Tibial nerve (tissue), 4 donors: ENCODE results near the gene USHBP1. TPM values are rescaled to one million over a fixed set of nuclear protein-coding genes. Genes with fewer than 3 reads are reported as not detected.

Experiments used
- DNase-seq, 2 donors: peaks; one replicate each; pipeline ENCODE4 v3.0.0-alpha.2; 2019; ENCODE audit warnings: low spot score in 2 of 2
- H3K27ac ChIP-seq, 4 donors: fragments of 200-600 bp; sonication (generic) in 3 of 4; one replicate each; pipeline ENCODE4 v1.5.1; 2017 to 2019; ENCODE audit warnings: mild to moderate bottlenecking in 1 of 4
- H3K27me3 ChIP-seq, 2 donors: fragments of 200-600 bp; sonication (generic) in 1 of 2; one replicate each; pipeline versions ENCODE4 v1.5.1 to v1.6.0; 2017 to 2019
- H3K36me3 ChIP-seq, 3 donors: fragments of 200-600 bp; sonication (generic); one replicate each; pipeline ENCODE4 v1.5.1; 2018 to 2019
- H3K4me1 ChIP-seq, 4 donors: fragments of 200-600 bp; sonication (generic) in 3 of 4; one replicate each; pipeline ENCODE4 v1.5.1; 2017 to 2019
- H3K4me3 ChIP-seq, 4 donors: fragments of 200-600 bp; sonication (generic) in 3 of 4; one replicate each; pipeline ENCODE4 v1.5.1; 2017 to 2019; ENCODE audit warnings: mild to moderate bottlenecking in 1 of 4, moderate library complexity in 1 of 4
- H3K9me3 ChIP-seq, 4 donors: fragments of 200-600 bp; sonication (generic) in 3 of 4; one replicate each; pipeline ENCODE4 v1.5.1; 2017 to 2019
- EP300 ChIP-seq, 2 donors: sonication (generic); formaldehyde crosslinking; IDR thresholded peaks; one replicate each; pipeline ENCODE4 v1.6.1; 2017; ENCODE audit warnings: antibody characterized with exemption in 2 of 2, mild to moderate bottlenecking in 1 of 2
- POLR2A ChIP-seq, 2 donors: fragments of 450-650 bp; IDR thresholded peaks; one replicate each; pipeline ENCODE4 v1.6.1; 2017; ENCODE audit warnings: antibody characterized with exemption in 2 of 2, mild to moderate bottlenecking in 2 of 2, moderate library complexity in 2 of 2
- WGBS, 2 donors: methylation state at CpG; one replicate each; pipeline ENCODE4 v1.1.5; 2018; 5-methylcytosine and 5-hydroxymethylcytosine counted together
- total RNA-seq, 4 donors: library from RNA; depleted of rRNA; stranded (reverse); fragments of >200 nt; gene quantifications; one replicate each; pipeline ENCODE4 v1.1.0, GENCODE V29; 2016
- TF ChIP-seq, protein P1 (sequence below), 5 experiments: fragments of 200-600 bp in 3 of 5; fragments of 450-650 bp in 2 of 5; sonication (generic) in 3 of 5; IDR thresholded peaks; one replicate each; pipeline ENCODE4 v1.5.1; 2016 to 2019; ENCODE audit warnings: antibody characterized with exemption in 5 of 5, mild to moderate bottlenecking in 3 of 5, moderate library complexity in 2 of 5

USHBP1 gene
- total RNA-seq, 4 donors from 2014 or later = 3.1 to 29.4 (median 17.5) TPM

DNA sequence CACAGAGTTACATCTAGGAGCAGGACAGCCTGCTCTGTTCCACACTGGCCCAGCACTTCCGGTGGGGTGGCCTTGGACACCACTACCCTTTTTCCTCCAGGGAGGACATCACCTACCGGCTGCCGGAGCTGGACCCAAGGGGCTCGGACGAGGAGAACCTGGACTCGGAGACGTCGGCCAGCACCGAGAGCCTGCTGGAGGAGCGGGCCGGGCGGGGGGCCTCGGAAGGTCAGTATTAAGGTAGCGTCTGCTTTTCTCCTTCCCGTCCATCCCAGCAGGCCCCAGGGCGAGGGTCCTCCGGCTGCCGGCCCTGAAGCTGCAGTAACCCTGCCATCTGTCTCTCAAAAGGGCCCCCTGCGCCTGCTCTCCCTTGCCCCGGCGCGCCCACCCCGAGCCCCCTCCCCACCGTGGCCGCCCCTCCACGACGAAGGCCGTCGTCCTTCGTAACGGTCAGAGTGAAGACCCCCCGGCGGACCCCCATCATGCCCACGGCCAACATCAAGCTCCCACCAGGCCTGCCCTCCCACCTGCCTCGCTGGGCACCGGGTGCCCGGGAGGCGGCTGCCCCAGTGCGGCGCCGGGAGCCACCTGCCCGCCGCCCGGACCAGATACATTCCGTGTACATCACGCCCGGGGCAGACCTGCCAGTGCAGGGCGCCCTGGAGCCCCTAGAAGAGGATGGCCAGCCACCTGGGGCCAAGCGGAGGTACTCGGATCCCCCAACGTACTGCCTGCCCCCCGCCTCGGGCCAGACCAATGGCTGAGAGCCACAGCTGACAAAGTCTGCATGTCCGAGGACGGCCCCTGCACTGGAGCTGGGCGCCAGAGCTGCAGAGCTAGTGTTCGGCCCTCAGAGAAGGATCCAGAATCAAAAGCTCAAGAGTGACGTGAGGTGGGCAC is 52.7 kb downstream of the USHBP1 start:
- 91 to 92% methylated on average over 41 to 58 of the region's 58 CpGs for WGBS, 2 donors
- peaks cover 2 to 18% (median 6%) of the 10 kb centered on the region in 4 donors for H3K4me1 ChIP-seq
- TF ChIP-seq, protein P1, sequence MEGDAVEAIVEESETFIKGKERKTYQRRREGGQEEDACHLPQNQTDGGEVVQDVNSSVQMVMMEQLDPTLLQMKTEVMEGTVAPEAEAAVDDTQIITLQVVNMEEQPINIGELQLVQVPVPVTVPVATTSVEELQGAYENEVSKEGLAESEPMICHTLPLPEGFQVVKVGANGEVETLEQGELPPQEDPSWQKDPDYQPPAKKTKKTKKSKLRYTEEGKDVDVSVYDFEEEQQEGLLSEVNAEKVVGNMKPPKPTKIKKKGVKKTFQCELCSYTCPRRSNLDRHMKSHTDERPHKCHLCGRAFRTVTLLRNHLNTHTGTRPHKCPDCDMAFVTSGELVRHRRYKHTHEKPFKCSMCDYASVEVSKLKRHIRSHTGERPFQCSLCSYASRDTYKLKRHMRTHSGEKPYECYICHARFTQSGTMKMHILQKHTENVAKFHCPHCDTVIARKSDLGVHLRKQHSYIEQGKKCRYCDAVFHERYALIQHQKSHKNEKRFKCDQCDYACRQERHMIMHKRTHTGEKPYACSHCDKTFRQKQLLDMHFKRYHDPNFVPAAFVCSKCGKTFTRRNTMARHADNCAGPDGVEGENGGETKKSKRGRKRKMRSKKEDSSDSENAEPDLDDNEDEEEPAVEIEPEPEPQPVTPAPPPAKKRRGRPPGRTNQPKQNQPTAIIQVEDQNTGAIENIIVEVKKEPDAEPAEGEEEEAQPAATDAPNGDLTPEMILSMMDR (IDR thresholded peaks at IDR 0.05) = no peak
- TF ChIP-seq EP300 (IDR thresholded peaks at IDR 0.05) = no peak
- no peak for TF ChIP-seq POLR2A (IDR thresholded peaks at IDR 0.05)
- no peaks in the 10 kb centered on the region for H3K9me3 ChIP-seq
- H3K27me3 ChIP-seq = no peaks in the 10 kb centered on the region
- peaks cover 2 to 72% (median 15%) of the 10 kb centered on the region in 3 donors for H3K36me3 ChIP-seq
- no peak overlapping the region for H3K4me3 ChIP-seq
- no peak for DNase-seq
- H3K27ac ChIP-seq = no peak overlapping the region

GRCh38 chr19:17210296-17210695 is 54.2 kb downstream of the USHBP1 start:
- WGBS, 2 donors = 74 to 83% methylated on average over 14 of the region's 14 CpGs
- Histone ChIP-seq H3K27me3 (no peaks in the 10 kb centered on the region), H3K9me3 (no peaks in the 10 kb centered on the region), H3K36me3 (peaks cover 2 to 82% (median 15%) of the 10 kb centered on the region in 3 donors), H3K4me3 (no peak overlapping the region), H3K4me1 (peaks cover 0 to 6% (median 1%) of the 10 kb centered on the region in 4 donors), H3K27ac (no peak overlapping the region)
- DNase-seq = no peak
- no peak for TF ChIP-seq EP300 (IDR thresholded peaks at IDR 0.05)
- no peak for TF ChIP-seq POLR2A (IDR thresholded peaks at IDR 0.05)
- TF ChIP-seq, protein P1 (IDR thresholded peaks at IDR 0.05) = no peak

- no peak overlapping the region for H3K4me3 ChIP-seq
- peaks cover 2 to 91% (median 15%) of the 10 kb centered on the region in 3 donors for H3K36me3 ChIP-seq
- H3K27me3 ChIP-seq = no peaks in the 10 kb centered on the region
- no peak overlapping the region for H3K27ac ChIP-seq
- no peaks in the 10 kb centered on the region for H3K9me3 ChIP-seq
- DNase-seq = no peak
- TF ChIP-seq POLR2A (IDR thresholded peaks at IDR 0.05) = no peak
- no peak for TF ChIP-seq EP300 (IDR thresholded peaks at IDR 0.05)
- TF ChIP-seq, protein P1 (IDR thresholded peaks at IDR 0.05) = no peak
- WGBS, 2 donors = 76 to 77% methylated on average over 20 to 28 of the region's 28 CpGs
- peaks cover 0 to under 1% (median 0%) of the 10 kb centered on the region in 4 donors for H3K4me1 ChIP-seq
These were observed 55.2 kb downstream of the USHBP1 start for GRCh38 chr19:17209126-17210036.

- H3K27ac ChIP-seq = no peak overlapping the region
- TF ChIP-seq, protein P1 (IDR thresholded peaks at IDR 0.05) = no peak
- no peak for TF ChIP-seq POLR2A (IDR thresholded peaks at IDR 0.05)
- no peak for TF ChIP-seq EP300 (IDR thresholded peaks at IDR 0.05)
- H3K27me3 ChIP-seq = no peaks in the 10 kb centered on the region
- no peak for DNase-seq
- 90 to 92% methylated on average over 25 of the region's 25 CpGs for WGBS, 2 donors
- no peak overlapping the region for H3K4me3 ChIP-seq
- no peaks in the 10 kb centered on the region for H3K4me1 ChIP-seq
- H3K36me3 ChIP-seq = peaks cover 0 to 99% (median 15%) of the 10 kb centered on the region in 3 donors
- H3K9me3 ChIP-seq = no peaks in the 10 kb centered on the region
These were observed 57.6 kb downstream of the USHBP1 start for GRCh38 chr19:17206736-17207581.
